Hematopoietic multipotent progenitor cell treated with erythropoietin and hydrocortisone succinate and interleukin-3 and kit ligand, for 17 days (in vitro differentiated cells): Measurements from ENCODE around the gene ARHGAP27.

Experiments used
- DNase-seq: peaks from one replicate; pipeline ENCODE4 v3.0.0-alpha.2; 2015; ENCODE audit warnings: low spot score

Gene ARHGAP27

DNA sequence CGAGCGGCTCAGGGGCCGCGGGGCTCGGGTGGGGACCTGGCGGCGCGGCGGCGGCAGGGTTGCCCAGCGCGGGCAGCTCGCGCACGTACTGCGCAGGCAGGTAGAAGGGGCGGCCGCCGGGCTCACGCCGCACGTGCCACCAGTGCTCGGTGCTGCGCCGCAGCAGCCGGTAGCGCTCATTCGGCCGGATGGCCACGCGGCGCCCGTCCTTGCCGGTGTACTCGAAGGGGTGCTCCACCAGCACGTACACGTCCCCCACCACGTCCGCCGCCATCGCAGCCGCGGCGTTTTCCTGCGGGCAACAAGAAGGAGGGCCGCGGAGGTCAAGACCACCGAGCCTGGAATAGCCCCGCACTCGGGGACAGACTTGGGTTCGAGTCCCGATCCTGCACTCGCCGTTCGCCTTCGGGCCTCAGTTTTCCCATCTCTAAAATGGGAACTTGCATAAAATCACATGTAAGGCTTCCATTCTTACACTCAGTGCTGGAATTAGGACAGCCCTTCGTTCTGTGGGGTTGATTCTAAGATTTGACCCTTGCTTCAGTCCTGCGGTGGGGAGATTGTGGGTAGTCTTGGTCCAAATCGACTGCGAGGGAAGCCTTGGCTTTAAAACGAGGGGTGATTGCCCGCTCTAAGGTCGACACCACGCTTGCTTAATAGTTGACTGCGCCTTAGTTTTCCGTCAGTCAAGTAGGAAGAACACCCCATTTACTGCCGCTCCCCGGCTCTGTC is 2.5 kb downstream of the ARHGAP27 start:
- no peak for DNase-seq

DNA sequence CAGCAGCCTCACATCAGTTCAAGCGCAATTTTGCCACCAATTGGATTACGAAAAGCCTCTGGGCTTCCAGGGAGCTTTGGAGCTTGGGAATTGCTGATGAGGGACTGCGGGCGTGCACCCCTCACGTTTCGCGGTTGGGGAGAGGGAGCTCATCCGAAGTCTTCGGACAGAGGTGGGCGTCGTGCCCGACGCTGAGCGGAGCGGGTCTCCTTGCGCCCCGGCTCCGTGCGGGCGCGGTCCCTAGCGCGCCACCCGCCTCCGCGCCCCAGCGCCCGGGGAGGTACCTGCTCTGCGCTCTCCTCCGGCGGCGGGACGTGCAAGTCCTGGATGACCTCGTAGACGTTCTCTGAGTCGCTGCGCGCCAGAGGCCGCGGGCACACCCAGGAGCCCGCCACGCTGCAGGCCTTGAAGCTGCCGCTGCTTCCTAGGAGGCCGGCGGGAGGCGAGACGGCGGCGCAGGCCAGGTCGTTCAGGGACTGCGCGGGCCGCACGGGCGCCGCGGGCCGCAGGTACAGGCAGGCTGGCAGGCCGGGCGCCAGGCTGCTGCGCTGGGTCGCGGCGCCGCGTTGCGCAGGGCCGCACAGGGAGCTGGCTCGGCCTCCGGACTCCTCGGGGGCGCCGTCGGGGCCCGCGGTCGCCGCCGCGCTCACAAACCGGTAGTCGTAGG is 3.2 kb downstream of the ARHGAP27 start:
- no peak for DNase-seq

DNA sequence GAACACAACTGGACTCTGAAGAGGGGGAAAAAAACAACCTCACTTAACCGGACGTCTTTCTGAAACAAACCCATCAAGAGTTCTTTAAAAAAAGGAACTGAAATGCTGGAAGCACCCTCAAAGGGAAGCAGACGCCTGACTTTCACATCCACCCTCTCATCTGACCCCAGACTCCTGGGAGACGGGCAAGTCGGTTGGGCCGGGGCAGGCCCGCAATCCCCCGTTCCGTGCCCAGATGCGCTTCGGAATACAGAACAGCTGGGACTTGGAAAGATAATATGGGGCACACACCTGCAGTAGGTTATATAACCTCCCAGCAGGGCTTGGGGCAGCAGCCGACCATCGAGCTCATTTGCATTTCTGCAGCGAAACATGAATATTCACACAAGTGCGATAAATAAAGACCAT is 3.7 kb downstream of the ARHGAP27 start:
- no peak for DNase-seq

DNA sequence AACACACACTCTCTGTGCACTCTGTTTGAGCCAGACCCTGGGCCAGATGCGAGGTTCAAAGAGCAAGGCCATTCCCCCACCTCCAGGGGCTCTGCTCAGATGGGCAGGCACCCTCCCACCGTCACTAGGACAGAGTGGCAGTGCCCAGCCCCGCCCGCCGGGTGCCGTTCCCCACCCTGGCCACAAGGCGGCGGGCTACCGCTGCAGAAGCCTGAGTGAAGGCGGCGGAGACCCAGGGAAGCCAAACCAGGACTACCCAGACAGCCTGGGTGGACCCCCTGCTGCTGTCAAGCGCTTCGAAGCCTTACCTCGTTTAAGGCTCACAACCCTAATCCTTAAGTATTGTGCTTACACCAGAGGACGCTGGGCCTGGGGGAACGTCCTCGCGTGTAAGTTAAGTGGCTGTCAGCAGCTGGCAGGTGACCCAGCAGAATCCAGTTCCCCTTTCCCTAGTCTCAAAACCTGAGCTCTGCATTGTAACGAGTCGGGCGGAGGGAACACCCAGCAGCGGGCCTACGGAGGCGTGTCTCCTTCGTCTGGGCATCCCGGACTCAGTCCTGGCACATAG is 4.5 kb downstream of the ARHGAP27 start:
- DNase-seq = peak; percentile 72

DNA sequence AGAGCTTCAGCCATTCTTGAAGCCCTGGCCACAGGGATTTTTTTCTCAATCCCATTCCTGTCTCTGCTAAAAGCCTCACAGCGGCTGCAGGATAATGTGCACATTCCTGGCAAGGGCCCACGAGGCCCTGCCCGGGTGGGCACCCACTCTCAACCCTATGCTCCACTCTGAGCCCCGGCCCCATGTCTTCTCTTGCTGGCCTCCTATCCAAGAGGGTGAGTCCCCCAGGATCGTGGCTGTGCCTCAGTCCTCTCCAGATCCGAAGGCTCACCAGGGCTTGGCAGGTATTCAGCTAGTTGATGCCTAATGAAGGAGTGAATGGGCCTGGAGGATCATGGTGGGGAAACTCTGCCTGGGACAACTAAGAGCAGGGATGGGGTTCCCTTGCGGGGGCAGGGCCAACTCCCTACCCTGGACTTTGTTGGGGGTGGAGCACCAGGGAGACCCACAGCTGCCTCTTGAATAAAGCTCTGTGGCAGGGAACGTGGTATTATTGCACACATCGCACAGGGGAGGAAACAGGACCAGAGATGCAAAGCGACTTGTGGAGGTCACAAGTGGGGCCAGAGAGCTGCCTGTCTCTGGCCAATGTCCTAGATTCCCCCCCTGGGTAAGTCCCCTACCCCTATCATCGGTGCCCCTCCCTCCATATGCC is 5.4 kb downstream of the ARHGAP27 start:
- DNase-seq = no peak

DNA sequence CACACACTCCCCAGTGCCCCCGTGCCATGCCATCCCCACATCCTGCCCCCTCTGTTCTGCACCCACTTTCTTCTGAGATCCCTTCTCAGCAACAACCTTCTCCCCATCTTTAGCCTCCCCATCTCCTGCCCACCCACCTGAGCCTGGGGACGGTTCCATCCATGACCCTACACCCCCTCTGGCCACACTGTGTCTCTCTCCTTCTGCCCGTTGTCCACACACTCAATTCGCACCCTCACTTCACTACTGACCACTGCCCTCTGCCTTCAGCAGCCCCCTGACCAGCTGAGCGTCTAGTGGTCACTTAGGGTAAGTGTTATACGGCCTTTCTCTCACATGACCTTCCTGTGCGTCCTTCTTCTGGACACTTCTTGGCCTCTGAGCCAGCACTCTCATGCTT is 6.1 kb downstream of the ARHGAP27 start:
- no peak for DNase-seq

DNA sequence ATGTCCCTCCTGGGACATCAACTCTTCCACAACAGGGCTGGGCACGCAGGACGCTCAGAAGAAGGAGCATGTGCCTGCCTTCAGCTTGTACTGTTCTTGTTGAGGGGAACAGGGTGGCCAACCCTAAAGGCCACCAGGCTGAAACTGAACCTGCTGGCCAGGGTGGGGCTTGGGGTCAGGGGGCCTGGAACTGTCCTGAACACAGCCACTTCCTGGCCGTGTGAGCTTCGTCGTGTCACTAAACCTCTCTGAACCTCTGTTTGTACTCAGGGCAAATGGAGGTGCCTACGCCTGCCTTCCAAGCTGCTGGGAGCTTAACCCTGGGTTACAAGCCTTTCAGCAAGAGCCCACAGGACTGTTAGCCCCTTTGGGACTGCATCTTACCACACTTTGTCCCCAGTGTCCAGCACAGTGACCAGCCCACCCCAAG is 6.7 kb downstream of the ARHGAP27 start:
- DNase-seq = no peak

DNA sequence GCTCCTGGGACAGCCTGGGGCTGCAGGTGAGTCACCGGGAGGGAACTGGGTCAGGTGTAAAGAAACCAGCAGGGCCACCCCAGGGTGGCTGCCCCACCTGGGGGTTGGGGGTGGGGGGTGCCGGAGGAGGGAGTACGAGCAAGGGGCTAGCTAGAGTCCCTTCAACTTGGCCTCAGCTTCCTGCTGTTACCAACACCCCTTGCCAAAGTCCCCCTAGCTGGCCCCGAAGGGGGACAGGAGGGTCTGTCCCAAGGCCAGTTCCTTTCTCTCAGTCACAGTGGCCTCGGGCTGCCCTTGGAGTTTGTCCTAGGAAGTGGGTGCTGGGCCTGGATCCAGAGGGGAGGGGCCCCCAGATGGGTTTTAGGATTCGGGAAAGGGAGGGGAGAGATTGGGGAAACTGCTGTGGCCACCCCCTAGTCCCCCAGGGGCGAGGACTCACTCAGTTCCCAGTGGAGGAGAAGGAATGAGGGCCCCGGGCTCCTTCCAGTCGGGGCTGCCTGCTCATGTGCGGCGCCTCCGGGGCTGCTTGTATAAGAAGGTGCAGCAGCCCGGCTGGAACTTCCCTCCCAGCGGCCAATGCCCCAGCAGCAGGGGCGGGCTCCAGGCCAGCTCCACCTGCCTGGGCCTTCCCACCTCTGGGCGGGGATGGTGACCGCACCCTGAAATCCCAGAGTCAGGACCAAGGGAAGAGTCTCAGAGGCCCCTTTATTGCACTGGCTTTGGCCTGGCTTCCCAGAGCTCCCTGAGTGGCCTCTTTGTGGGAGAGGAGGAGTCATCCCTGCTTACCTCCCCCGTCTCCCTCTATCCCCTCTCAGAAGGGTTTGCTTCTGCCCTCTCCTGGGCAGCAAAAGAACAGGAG is 7.3 kb downstream of the ARHGAP27 start:
- DNase-seq = no peak

DNA sequence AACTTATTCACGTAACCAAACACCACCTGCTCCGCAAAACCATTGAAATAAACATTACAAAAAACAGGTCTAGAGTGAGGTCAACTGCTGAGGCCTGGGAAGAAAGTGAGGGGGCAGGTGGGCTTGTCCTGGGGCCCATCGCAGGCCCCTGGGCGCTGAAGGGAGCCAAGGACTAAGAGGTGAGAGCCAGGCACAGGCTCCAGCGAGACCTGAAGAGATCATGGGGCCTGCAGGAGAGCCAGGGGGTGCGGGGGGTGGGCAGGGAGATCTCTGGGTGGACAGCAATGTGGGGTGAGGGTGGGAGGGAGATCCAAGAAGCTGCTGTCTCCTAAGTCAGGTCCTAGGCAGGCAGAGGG is 7.9 kb downstream of the ARHGAP27 start:
- DNase-seq = no peak

DNA sequence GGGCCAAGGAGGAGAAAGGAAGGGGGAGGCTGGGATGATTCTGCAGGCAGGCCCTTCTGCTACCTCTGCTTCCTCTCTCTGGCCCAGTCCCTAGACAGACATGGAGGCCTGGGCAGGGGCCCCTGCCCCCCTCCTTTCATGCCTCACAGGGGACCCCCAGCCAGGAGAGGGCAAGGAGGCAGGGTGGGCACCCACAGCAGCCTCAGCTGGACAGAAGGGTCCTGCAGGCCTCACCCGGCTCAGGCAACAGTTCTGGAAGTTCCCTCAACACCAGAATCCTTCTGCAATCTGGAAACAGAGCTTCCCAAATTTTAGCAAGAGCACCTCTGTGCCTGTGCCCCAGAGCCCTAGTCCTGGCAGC is 8.7 kb downstream of the ARHGAP27 start:
- DNase-seq = no peak

DNA sequence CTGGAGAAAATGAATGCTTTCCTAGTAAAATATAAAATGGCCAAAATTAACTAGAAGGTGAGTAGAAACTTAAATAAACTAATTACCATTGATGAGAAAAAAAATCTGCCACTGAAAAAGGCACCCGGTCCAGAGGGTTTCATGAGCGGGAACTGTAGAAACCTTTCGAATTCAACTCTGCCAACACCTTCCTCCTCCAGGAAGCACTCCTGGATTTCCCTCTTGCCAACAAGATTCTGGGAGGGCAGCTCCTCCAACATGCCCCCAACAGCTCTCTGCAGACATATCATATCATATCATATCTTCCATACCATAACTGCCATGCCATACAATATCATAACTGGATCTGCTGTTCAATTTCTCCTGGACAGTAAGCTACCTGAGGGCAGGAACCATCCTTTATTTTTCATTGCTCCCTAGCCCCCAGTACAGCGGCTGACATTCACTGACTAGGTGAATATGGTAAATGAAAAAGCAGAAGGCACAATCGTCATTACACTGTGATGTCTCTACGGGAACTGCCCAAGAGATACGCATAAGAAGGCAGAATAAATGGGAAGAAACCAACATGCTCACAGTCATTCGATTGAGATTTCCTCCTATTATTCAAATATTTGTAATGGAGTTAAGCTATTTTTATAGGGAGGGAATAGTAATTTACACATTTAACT is 9.2 kb downstream of the ARHGAP27 start:
- DNase-seq = no peak

DNA sequence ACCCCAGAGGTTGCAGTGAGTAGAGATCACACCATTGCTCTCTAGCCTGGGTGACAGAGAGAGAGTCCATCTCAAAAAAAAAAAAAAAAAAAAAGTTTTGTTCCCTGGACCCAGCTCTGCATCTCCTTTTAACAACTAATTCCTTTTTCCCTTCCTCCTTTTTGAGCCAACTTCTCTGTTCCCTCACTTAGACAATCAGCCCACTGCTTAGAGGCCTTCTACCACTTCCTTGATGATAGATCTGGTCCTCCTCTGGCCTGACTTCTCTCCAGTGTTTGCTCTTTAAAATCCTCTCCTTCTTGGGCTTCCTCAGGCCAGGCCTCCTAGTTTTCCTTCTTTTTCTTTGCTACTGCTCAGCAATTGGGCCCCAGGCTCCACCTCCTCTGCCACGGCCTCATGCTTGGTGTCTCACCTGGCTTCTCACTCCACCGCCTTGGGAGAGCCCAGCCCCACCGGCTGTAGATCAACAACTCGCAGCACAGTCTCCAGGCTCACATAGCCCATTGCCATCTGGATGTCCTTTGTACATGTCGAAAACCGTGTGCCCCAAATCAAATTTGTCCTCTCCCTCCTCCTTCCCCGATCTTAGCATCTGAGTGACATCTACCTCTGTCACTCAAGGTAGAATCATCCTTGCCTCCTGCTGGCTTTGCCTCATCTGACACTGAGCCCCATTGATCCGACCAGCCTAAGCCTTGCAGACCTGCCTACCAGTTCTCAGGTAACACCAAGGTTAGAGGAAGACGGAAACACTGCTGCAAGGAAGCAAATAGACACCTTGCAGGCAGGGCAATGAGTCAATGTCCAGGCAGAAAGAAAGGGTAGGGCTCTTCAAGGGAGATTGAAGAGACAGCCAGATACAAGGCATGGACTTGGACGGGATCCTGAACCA is 17.4 kb downstream of the ARHGAP27 start:
- no peak for DNase-seq

DNA sequence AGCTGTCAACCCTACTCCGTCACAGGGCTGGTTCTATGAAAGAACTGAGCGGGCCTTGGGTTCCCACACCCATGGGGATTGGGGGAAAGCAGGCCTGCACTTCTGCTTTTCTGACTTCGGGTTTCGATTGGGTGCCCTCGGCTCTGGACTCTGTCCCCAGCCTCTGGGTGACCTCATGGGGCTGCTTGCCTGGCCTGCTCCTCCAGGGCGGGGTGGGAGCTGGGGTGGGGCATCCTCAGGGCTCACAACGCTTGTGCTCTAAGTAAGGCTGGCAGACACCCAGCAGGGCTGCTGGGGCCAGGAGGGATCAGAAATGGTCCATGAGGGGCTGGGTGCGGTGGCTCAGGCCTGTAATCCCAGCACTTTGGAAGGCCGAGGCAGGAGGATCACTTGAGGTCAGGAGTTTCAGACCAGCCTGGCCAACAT is 19.2 kb downstream of the ARHGAP27 start:
- DNase-seq = no peak

DNA sequence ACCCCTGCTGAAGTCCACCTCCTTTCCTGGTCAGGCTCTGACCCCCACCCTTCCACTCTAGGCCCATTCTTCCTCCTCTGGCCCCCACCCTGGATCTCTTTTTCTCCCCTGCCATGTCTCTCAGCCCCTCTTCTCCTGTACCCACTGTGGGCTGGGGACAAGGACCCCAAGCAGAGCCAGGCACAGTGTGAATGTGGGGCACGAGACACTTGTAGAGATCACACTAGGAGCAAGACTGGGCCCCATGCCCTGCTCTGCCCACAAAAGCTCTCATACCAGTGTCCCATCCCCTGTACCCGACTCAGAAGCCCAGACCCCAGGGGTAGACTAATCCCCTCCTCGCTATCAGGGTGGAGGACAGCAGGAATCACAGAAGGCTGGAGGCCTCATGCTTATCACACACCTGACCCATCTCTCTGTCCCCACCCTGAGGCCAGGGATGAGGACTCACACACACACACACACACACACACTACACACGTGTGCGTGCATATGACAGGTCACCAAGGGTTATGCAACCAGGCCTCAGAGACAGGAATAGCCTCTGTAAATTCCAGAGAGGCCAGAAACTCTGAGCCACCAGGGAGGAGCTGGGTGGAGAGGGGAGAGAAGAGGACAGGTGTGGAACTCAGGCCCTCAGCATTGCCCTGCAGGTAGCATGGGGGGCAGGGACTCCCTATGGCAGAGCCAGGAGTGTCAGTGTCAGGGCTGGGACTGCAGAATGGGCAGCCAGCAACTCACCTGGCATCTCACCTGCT is 21.1 kb downstream of the ARHGAP27 start:
- no peak for DNase-seq

DNA sequence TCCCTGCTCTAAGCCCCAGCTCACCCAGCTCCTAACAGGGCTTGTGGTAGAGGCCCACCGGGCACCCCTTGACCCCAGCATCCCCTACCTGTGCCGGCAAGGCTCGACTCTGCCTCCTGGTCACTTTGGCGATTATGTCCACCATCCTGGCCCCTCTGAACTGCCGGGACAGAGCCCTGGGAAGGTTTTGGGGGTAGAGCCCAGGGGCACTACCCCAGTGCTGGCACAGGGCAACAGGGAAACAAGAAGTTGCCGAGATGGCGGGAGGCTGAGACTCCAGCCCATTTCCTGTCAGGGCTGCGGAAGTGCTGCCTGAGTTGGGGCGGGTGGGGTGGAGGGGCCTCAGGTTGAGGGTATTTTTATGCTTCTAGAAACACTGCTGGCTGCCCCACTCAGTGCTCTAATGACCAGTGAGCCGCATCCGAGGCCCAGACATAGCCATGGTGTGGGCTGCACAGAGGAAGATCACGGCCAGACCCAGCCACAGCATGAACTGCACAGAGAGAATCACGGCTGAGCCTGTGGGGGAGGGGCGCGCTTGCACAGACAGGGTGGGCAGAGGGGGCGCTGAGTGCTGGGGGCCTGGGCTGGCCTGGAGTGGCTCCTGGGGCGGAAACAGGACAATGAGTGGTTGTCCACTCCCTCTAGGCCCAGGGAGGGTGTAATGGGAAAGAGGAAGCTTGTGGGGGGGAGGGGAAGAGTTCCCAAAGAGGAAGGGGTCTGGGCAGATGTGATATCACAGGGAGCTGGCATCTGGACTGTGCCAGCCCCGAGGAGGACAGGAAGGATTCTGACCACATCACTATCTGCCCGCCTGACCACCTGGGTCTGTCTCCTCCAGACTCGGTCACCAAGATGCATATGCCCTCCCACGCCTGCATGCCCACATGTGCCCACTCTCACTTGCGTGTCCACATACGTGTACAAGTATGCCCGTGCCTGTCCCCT is 22.3 kb downstream of the ARHGAP27 start:
- no peak for DNase-seq

DNA sequence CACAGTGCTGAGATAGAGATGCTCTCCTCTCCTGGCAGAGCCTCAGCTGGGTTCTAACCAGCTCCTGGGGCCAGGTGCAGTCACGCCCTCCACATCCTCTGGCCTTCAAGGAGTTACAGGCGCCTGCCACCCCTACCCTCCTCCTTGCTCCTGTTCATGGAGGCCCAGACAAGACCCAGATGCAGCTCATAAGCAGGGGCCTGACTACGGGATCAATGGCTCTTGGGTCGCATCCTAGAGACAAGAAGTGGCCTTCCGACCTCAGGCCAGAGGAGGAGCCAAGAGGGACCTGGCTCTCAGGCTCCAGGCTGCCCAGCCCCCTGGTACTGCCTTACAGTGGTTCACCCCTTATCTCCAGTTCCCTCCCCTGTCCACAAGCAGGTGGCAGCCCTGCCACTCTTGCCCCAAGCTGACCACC is 23.0 kb downstream of the ARHGAP27 start:
- DNase-seq = no peak

DNA sequence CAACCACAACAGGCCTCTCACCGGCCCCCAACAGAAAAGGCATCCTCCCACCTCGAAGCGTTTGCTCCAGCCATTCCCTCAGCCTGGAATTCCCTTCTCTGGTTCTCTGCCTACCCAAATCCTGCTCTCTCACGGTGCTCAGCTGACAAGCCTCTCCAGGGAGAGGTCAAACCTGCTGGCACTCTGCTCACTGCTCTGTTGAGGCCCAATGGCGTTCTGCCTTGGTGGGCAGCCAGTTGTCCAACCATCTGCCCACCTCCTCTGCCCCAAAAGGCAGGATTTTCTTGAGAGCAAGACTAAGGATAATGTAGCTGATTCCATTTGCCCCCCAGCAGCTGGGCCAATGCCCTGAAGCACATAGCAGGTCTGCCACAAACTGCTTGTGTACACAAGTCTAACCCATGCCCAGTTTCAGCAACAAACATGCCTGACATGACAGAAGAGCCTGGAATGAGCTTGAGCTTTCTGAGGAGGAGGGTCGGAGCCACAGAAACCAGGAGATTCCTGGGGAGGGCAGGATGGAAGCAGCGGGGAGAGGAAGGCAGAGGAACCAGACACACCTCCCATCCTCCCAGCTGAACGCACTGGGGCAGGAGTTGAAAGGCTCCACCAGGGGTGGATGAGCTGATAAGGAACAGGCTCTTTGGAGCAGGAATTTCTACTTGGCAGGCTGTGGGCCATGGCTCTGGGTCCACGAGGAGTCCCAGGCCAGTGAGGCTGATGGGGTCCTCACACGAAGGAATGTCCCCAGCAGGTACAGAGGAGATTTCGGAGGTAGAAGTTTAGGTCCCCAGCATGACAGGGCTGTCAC is 23.9 kb downstream of the ARHGAP27 start:
- DNase-seq = no peak

DNA sequence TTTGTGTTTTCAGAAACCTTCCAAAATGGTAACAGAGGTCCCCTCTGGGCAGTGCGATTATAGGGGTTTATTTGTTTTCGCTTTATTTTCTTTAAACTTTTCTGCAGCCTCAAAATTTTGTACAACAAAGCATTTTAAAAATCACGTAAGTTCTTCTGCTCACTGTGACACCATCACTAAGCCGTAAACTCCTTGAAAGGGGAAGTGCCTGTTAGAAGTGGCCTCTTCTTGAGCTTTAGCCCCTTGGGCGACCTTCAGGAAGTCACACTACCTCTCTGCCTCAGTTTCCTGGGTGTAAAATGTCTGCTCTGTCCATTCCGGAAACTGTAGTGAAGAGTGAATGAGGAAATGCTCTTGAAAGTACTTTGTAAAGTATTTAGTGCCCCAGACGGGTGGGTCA is 26.6 kb downstream of the ARHGAP27 start:
- DNase-seq = no peak
